Stimulated activated CD4-positive, alpha-beta T cell treated with anti-CD3 and anti-CD28 coated beads, TNF-alpha, amount 100 ng/mL, for 4 hours (primary cell): Measurements from ENCODE around the gene HOXA3.

Experiments used
- DNase-seq, 3 experiments: peaks; one replicate each; pipeline ENCODE4 v3.0.0-alpha.2; 2020; ENCODE audit warnings: low read depth in 3 of 3

The HOXA3 gene

DNA sequence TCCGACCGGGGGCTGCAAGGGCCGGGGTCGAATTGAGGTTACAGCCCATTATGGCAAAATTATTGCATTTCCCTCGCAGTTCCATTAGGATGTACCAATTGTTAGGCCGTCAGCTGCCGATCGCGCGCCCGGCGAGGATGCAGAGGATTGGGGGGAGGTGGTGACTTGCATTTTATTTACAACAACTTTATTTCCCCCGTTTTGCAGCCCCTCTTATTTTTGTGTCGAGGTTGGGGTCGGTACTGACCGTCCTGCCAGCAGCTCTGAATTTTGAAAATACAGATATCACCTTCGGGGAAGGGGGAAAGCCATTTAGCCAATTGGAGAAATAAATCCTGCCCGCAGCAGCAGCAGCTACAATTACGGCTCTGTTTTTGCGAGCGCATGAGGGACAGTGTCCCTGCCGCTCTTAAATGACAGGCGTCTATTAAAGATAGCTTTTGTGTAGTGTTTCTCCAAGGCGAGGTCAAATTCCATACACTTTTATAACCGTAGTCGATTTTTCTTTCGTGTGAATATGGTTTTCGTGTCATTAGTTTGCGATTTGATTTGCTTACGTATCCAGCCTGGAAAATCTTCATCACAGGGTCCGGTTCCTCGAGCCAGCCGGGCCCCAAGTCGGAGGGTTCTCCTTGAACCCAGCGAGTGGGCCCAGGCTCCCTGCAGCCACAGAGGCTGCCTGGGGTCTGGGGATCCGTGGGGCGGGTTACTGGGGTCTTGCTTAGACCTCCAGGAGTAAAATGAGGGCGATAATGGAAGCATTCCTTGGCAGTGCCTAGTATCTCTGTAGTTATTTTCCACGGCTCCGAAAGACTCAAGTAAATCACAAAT, 8.2 kb downstream of the HOXA3 start:
- no peak for DNase-seq

DNA sequence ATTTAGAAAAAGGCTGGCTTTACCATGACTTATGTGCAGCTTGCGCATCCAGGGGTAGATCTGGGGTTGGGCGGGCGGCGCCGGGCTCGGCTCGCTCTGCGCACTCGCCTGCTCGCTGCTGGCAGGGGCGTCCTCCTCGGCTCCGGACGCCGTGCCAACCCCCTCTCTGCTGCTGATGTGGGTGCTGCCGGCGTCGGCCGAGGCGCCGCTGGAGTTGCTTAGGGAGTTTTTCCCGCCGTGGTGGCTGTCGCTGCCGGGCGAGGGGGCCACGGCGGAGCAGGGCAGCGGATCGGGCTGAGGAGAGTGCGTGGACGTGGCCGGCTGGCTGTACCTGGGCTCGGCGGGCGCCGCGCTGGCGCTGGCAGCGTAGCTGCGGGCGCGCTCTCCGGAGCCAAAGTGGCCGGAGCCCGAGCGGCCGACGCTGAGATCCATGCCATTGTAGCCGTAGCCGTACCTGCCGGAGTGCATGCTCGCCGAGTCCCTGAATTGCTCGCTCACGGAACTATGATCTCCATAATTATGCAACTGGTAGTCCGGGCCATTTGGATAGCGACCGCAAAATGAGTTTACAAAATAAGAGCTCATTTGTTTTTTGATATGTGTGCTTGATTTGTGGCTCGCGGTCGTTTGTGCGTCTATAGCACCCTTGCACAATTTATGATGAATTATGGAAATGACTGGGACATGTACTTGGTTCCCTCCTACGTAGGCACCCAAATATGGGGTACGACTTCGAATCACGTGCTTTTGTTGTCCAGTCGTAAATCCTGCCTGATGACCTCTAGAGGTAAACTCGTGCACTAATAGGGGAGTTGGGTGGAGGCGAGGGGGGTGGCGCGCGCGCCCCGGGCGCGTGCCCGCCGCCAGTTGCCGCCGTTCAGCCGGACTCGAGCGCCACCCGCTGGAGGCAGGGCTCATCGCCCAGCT, 9.1 kb downstream of the HOXA3 start, which contains the start of gene HOXA5:
Gene HOXA5, minus strand, starts transcription at position 659 of the 927 bp plus-strand sequence. Its CDS starts 74 bp downstream, at position 585.
- no peak for DNase-seq

DNA sequence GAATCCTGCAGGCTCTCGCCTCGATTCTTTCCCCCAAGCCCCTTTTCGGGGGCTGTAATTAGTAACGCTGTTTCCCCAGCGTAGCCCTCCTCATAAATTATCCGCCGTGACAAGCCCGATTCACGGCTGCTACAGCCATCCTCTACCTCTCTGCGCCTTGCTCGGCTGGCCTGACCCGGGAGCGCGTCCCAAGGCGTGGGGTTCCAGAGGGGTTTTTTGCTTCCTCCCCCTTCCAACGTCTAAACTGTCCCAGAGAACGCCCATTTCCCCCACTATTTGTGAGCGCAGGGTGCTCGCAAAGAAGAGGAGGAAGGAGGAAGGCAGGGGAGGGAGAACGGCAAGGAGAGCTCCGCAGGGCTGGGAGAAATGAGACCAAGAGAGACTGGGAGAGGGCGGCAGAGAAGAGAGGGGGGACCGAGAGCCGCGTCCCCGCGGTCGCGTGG, 9.8 kb downstream of the HOXA3 start:
- DNase-seq: no peak

DNA sequence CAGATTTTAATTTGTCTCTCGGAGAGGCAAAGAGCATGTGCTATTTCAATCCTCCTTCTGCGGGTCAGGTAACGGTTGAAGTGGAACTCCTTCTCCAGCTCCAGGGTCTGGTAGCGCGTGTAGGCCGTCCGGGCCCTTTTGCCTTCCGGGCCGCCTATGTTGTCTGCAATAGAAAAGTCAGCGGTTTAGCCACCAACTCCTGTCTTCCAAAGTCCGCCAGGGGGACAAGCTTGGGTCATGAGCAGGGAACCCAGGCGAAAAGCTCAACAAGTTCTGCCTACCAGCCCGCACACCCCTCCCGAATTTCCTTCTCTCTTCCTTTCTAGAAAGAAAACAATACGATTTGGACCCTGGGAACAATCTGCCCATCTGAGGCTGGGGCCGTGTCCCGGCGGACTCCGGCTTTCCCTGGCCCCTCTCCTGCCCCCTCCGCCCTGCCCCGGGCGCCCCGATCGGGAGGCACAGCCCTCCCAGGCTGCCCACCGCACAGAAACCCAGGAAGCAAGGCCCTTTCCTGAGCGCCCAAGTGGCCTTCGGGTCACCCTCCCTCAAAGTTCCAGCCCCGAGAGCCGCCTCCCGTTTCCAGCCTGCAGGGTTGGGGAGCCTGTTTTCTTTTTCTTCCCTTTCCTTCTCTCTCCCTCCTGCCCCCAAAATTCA, 10.3 kb downstream of the HOXA3 start:
- no peak for DNase-seq

DNA sequence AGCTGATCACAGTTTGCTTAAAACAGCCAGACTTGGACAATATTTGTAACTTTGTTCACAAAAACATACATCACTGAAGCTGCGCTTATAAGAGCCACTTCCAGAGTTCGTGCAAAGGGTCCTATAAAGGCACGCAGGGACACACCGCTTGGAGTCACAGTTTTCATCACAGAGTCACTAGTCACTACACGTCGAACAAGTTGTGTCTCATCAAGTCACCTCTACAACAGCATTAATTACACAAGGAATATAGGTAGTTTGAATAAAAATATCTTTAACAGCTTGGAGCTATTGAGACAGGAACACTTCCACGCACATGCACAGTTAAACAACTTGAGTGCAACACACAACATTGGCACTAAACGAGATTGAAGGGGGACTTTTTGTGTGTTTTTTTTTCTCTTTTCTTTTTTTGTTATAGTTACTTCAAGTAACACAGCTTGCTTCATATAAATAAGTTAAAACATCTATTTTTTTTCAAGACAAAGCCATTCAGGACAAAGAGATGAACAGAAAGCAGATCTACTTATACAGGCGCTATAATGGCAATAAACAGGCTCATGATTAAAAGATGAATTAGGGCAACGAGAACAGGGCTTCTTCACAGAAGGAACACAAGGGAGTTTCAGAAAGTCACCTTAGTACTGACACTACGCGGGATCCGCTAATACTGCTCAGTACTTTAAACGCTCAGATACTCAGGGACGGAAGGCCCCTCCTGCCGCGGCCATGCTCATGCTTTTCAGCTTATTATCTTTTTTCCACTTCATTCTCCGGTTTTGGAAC, 11.1 kb downstream of the HOXA3 start:
- no peak for DNase-seq

DNA sequence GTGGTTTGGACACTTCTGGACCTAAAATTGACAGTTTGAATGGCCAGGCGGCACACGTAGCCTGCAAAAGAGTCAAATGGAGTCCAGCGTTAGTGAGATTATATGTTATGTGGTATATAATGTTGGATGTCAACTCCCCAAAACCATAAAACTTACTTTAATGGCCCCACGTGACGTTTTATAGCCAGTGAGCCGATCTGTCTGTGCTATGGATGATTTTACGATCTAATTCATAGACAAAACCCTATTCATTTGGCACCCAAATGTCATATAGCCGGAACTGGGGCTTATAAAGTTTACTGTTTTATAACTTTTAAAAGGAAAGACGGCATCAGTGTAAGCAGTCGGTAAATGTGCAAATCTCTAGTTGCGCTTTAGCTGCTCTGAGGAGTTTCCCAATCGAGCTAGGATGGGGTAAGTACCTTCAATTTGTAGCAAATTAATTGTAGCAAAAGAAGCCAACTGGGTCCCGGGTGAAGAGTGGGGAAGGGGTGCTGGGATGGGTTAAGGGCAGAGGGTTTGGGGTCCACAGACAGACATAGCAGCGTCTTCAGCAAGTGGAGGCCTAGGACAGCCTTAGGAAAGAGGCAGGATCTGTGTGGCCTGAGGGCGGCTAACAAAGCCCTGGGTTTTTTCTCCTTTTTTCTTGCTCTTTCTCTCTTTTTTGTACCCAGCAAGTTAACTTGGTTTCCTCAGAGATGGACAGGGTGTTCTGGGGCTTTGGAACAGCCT, 12.1 kb downstream of the HOXA3 start:
- no peak for DNase-seq

DNA sequence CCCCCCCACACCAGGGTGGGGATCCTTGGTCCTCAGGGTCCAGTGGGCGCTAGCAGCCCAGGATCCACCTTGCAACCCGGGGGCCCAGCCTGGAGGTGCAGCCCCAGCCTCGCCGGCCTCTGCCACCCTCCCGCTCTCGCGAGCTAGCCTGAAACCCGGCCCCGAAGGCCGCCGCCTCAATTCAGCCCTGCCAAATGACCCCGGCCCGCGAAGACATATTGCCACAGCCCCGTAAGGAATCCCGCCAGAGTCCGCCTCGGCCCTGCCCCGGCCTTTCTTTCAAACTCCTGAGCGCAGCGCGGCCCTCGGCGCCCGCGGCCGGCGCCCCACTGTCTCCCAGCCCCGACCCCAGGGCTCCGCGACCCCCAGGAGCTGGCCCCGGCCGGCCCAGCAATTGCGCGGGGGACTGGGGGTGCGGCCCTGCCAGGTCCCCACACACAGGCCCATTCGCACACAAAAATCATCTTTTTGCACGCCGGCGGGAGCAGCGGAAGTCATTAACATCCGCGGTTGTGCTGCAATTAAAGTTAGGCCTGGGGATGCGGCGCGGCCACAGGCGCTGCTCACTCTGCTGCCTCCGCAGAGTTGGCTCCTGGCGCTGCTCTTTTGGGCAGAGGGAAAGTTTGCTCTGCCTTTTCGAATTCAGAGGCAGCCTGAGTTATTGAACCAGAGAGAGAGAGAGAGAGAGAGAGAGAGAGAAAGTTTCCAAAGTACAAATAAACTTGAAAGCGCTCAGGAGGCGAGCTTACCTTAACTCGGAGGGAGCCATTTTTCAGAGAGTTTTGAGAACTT, 12.9 kb downstream of the HOXA3 start:
- DNase-seq: no peak

DNA sequence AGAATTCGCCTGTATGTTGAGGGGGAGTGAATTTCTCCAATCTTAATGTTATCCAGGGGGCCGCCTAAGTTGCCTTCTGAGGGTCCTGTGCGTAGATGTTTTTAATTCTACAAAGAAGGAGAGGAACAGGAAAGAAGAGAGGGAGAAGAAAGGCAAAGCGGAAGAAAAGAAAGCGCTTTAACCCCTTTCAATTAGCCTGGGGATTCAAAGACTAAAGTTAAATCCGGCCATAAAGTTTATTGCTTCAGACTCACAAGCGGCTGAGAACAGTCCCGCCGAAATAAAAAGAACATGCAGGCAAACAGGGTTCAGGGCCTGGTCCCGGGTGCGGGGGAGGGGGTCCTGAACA, 13.4 kb downstream of the HOXA3 start:
- no peak for DNase-seq

DNA sequence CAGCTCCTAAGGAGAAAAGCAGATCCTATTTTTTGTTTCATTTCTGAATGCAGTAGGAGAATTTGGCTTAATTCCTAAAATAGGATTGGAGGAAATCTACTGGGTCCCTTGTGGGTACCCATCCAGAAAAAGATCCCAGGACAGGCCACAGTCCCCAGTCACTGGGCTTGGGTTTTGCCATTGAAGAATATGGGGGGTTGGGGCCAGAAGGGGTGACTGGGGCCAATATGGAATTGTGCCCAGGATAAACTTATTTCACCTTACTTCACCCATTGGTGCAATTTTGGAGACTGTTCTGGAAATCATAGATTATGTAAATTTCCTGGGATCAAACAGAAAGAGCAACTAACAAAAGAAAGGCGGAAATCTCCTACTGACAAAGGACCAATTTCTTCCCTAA, 13.9 kb downstream of the HOXA3 start:
- DNase-seq: no peak

DNA sequence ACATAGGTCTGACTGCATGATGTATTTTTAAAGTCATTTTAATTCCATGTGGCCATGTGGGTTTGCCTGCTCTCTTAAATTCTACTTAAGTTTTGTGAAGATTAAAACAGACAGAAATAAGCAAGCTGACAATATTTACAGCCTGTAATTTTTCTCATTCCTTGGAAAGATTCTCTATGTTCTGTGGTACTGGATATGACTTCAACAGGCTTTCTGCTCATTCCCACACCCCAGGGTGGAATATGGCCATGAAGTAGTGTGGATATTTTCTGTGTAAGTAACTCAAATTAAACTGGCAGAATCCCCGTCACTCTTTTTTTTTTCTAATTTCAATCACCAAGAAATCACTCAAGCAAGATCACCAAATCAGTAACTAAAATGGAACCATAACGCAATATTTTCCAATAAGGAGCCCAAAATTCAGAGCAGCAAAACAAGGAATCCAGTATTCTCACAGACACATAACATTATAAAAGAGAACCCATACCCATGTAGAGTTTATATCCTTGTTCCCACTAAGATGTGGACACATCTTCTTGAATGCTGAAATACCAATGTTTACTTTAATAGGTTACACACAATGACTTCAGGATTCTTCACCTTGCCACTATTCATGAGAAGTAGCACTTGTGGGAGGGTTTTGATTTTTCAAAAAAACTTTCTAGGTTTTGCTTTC, 14.6 kb downstream of the HOXA3 start:
- DNase-seq: no peak

DNA sequence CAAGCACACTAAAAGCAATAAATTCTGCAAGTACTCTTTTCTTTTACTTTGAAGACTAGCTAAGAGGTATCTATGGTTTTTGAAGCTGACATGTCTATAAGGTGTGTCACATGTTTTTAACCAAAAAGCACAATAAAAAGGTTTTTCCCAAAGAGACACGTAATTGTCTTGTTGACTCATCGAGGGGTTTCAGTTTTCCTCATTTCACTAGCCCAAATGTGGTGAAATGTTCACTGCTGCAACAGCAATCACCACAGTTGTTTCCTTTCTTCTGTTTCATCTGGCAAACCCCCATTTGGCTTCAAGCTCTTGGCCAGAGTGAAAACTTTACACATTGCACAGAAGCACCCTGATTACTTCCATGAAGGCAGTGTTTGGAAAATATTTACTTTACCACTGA, 18.0 kb downstream of the HOXA3 start:
- DNase-seq: no peak

DNA sequence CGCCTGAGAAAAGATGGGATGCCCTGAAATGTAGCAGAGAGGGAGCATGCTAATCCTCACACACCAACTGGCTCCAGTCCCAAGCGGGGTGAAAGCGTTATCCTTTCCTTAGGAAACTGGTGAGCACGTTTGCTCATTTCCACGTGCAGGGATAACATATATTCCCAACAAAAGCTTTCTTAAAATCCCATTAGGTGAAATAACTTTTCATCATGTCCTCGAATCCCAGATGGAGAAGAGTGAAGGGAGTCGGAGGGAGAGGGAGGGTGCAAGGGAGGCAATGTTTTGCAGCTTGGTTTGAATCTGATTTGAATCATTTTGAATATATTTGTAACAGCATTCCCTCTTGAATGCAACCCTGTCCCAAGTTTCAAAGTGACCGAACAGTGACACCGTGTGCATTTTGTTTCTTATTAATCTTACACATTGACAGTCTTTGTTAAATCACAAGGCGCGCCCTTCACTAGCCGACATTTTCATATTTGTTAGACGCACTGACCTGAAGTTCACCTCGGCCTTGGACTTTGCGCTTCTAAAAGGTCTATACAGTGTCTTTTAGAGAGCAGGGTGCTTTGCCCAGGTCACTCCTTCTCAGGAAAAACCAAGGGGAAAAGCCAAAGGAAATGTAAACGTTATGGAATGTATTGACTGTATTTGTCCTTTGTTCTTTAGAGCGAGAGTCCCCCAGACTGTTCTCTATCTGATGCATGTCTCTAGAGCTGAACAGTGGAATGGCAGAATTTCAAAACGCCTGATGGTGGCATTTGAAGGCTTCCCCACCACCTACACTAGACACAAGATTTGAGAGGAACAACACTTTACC, 18.8 kb downstream of the HOXA3 start:
- DNase-seq: no peak

DNA sequence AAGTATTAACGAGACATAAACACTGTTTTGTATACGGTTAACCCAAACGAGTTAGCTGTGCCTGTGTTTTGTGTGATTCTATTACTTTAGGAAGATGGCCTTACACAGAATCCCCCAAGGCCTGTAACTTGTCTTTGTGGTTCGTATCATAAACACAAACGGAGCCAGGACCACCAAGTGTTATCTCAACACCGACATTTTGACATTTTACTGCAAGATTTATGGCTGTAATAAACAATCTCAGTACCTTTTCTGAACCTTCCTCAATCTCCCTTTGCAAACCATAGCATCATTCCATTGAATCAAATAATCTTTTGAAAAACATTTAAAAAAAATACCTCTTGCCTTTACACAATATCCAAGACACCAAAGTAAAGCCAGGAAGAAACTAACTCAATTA, 19.4 kb downstream of the HOXA3 start:
- DNase-seq: no peak

DNA sequence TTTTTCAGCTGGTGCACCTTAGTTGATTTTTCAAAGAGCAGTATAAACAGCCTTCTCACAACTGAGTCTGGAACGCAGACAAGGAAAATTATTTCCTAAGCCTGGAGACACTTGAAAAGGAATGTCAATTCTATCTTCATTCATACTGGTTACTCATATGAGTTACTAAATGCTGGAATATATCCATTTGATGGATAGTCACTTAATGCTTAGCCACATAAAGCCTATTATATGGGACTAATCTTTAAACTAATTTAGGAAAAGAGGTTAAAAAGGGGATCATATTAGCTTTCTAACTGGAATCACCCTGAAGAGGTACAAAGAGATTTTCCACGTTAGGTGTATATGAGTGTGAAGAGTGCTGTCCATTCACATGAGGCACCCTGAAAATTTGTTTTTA, 20.2 kb downstream of the HOXA3 start:
- no peak for DNase-seq

DNA sequence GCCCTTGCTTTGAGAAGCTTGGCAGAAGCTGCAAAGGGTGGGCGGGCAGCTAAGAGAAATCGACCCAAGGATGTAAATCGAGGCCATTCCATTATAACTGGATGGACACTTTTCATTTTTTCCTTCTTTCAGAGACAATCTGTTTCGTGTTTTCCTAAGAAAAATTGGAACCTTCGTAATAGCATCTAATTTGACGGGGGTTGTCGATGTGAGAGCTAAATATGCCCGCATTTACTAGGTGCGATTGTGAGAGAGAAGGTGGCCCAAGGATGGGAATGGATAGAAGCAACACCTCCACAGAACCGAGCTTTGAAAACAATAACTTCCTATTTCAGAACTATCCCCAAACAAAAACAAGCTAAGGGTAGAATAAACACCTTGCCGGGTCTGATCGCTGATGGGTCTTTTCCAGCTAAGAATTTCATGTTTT, 21.0 kb downstream of the HOXA3 start:
- no peak for DNase-seq

DNA sequence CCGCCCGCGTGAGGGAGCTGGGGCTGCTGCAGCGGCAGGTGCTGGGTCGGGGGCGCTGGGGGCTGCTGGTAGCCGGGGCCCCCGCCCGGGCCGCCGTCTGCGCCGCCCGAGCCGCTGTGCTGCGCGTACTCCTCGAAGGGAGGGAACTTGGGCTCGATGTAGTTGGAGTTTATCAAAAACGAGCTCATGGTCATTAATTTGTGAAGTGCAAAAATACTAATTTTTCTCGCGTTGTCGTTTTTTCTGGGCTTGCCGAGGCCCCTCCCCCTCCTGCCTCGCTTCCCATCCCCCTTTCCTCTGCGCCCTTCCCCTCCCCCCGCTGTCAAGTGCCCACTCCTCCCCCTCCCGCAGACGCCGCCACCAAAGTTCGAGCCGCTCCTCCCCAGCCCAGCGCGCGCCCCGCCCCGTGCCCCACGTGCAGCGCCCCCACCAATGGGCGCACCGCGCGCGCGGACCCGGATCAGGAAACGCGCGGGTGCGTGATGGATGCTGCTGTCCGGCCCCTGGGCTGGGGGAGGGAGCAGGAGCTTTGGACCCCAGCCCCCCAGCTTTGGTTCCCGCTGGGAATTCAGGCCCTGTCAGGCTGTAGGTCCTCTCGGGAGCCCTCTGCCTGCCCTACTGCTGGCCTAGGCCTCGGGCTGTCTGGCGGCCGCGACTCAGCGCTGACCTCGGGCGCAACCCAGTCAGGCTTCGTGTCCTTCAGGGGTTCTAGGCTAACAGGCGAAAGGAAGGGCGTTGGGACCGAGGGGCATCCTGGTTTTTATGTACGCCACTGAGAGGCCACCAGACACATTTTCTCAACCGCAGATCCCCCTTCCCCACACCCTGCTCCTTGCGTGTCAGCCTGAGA, 21.6 kb downstream of the HOXA3 start, which contains the start of gene HOXA4:
Gene HOXA4, minus strand, starts transcription at position 218 of the 850 bp plus-strand sequence. Its CDS starts 24 bp downstream, at position 194.
- peak; percentile 46 to 65 (median 50) for DNase-seq
